GM18511 (cell line): Measurements from ENCODE around the gene LDLRAD4.
"Not testable (repeated sequence)": the region's sequence is repeated elsewhere in the genome, so short reads cannot be mapped to it uniquely, and the experiment has no call there.

Source experiments
- ATAC-seq: cut with Tn5 transposase; IDR thresholded peaks from one replicate; pipeline ENCODE4 v1.9.1; 2021; ENCODE audit warnings: mild to moderate bottlenecking, moderate library complexity; ENCODE audit not compliant: unreplicated experiment

The LDLRAD4 gene

DNA sequence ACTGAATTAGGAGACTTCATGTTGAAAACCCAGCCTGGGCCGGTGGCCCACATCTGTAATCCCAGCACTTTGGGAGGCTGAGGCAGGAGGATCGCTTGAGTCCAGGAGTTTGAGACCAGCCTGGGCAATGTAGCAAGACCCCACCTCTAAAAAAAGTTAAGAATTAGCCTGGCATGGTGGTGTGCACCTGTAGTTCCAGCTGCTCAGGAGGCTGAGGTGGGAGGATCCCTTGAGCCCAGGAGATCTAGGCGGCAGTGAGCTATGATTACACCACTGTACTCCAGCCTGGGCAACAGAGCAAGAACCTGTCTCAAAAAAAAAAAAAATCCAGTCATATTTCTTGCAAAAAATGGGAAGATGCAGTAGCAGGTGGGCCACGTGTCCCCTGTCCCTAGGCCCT lies 257.8 kb downstream of the LDLRAD4 start:
- not testable (repeated sequence) for ATAC-seq

DNA sequence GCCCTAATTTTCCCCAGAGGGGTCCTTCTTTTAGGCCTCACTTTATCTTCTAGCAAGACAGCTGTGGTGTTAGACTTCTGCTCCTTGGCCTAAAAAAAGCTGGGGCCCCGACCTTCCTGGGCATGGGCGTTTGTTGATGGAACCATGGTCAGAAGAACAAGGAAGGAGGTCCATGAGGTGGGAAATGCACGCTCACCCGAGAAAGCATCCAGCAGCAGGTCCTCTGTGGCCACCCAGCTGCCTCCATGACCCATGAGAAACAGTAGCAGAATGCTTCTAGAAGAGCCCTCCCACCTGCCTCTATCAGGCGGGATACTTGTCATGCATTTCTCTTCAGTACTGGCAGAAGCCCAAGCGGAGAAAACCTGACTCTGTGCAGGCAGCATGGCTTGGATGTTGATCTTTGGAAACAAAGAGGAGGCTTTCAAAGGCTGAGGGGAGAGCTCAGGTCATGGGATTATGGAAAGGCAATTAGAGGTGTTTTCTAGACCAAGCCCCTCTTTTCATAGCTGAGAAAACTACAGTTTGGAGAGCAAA lies 258.7 kb downstream of the LDLRAD4 start:
- no peak for ATAC-seq

DNA sequence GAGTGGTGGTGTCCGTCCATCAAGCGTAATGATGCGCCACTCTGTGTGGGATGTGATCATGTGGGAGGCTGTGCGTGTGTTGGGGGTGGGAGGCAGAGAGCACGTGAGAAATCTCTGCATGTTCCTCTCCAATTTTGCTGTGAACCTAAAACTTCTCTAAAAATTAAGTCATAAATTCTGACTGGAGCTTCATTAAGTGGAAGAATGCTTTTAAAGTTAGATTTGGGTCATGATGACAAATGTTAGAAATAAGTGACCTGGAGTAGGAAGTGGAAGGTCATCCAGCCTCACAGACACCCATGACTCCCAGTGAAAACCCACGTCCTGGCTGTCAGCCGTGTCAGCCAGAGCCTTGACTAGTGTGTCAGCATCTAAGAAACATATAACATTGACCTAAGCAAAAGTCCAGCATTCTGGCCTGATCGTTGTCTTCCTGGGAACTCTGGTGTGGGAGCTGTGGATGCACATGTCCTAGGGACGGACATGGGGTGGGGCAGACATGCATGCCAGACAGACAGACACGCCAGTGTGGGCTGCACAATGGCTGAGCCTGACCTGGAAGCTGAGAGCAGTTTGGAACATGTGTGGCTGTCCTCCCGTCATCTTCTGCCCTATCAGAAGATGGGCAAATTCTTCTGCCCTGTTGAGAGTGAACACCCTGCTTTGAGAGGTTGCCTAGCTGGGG lies 262.2 kb downstream of the LDLRAD4 start:
- no peak for ATAC-seq

DNA sequence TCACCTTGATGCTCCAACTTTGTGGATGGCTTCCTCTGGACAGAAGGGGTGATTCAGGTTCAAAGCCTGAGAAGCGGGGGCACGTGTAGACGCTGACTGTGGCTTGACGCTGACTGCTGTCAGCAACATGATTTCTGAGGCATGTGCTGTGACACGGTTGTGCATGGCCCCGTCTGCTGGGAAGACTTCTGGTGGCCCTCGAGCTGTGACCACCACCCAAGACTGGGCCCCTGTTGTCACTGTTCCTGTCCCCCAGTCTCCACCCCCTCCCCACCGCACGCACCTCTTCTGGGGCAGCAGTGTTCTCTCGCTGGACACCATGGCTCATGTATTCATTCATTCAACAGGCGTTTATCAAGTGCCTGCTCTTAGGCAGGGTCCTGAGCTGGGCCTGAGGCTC lies 262.8 kb downstream of the LDLRAD4 start:
- no peak for ATAC-seq

DNA sequence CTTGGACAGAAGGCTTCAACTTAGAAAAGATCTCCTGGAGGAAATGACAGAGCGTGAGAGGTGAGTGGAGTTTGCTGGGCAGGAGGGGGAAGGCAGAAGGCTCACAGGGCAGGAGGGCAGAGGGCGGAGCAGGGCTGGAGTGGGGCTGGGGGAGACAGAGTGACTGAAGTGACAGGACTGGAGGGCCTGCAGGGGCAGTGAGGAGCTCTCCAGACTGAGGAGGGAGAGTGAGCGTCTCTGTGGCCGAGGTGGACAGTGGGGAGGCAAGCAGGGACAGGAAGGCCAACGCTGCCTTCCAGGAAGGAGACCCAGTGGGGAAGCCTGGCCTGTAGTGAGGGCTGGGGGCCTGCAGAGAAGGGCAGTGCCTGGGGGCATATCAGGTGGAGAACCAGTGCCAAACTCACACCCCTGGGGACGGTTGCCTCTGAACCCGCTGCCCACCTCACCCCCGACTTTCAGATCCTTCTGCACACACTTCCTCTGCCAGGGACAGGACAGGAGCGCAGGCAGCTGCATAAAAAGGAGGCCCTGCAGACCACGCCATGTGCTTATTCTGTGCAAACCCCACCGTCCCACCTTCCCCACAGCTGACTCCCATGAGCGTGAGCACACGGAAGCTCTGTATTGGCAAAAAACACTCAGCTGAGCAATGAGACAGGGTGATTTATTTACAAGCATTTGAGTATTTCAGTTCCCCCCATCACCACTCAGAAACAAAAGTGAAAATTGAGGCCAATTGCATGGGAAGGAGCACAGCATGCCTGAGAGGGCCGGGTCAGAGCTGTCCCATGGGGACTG lies 263.5 kb downstream of the LDLRAD4 start:
- peak; percentile 96 for ATAC-seq

DNA sequence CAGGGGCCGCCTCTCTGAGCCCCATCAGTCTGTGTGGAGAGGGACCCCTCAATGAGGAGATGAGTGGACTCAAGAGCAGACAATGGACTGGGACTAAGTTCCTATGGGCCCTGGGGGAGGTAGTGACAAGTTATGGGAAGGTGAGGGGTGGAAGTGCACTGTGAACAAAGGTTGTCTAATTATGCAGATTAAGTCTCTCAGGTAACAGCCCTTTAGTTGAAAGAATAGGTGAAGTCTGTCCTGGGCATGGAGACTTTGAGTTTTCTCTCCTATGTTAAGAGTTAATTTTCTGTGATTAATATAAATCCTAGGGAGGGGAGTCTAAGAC lies 264.0 kb downstream of the LDLRAD4 start:
- no peak for ATAC-seq

DNA sequence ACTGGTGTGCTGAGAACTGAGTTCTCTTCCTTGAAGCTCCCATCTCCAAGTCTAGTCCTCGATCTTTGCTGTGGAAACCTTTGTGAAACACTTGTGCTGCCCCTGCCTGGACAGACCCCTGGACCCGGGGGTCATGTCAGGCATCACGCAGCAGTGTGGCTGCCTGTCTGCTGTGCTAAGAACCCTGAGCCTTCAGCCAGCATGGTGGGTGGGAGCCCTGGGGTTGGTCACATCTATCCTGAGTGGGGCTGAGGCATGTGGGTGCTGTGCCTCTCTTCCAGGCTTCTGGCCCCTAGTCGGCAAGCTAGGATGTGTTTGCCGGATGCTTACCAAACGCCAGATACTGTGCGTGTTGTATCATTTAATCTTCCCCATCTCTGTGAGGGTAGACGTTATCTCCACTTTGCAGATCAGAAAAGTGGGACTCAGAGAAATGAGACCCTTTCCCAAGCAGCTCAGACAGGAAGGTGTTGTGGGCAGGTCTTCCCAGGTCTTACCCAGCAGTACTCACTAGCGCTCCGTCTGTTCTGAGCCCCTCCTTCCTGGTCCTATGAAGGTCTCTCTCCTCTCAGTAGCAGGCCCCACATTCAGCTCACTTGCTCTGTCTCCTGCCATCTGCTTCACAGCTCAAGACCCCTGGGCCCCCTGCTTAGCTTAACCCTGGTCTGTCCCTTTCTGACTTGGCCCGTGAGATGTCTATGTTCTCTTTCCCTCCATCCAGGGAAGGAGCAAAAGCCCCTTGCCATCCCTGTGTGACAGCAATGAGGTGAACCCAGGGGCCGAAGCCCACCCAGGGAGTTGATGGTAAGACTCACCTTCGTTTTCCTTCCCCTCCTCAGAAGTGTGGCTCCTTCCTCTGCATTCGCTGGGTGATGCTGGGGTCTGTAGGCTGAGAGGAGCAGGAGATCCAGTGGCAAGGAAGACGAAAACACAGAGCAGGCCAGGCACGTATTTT lies 265.0 kb downstream of the LDLRAD4 start:
- no peak for ATAC-seq

DNA sequence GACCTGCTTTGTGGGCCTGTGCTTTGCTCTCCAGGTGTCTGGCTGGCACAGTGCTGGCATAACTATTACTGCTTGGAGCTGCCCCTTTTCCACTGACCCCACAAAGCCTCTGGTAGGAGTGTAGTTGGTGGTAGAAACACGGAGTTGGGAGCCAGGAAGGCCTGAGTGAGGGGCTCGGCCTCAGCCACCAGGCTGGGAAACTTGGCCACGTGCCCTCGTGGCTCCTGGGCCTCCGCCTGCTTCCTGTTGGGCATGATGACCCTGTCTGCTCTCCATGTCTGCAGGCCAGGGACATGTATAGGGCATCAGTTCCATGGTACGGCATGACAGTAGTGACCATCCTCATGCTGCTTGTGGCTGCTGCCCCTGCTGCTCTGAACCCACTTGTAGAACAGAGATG lies 266.6 kb downstream of the LDLRAD4 start:
- ATAC-seq: no peak

DNA sequence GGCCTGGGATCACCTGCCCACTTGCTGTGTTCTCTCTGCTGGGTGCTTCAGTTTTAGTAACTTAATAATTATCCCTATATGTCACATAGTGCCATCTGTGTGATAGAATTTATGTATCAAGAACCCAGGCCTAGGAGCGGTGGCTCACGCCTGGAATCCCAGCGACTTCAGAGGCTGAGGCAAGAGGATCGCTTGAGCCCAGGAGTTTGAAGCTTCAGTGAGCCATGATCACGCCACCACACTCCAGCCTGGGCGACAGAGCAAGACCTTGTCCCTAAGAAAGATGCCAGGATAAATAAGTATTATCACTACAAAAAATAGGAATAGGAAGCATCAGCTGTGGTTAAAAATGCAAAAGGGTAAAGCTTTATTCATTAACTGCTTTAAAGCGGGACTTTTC lies 267.0 kb downstream of the LDLRAD4 start:
- ATAC-seq: no peak

DNA sequence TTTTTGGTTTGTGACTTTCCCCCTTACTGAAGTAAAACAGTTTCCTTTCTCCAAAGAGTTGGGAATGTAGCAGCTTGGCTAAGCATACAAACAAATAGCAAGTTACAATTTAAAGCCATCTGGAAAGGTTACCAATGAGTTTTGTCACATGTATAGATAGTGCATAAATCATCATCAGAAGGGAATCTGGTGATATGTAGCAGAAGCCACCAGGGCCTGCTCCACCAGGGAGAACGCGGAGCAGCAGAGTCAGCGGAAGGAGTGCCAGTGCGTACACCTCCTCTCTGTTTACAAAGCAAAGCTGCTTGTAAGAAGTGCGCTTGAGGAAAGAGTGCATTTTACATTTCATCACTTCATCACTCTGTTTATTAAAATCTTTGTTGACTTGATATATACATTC lies 267.7 kb downstream of the LDLRAD4 start:
- no peak for ATAC-seq

DNA sequence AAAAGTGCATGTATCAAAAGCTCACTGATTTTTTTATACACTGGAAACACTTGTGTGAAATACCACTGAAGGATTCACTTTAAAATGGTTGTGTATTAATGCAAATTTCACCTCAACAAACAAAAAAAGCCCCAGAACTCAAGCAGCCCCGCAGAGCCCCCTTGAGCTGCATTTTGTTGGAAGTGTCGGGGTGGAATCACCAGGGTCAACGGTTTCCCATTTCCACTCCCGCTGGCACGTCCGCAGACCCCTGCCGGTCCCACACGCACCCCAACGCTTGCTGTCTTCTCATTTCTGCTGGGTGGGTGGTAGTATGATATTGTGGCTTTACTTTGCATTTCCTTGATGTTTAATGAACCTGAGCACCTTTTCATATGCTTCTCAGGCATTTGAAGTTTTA lies 268.1 kb downstream of the LDLRAD4 start:
- ATAC-seq: no peak

DNA sequence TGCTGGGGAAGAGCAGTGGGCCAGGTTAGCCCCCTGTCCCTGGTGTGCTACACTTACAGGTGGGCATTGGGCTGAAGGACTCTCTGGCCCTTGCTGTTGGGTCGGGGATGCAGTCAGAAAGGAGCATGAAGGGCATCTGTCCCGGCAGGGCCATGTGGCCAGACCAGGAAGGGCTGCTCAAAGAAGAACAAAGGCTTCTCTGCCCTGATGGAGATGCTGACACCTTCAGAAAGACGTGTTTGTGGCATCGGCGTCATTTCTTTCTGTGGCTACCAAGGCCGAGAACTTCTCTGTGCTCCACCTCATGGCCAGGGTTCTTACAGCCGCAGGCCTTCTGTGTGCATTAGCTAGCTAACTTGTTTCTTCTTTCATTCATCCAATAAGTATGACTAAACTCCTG lies 268.7 kb downstream of the LDLRAD4 start:
- no peak for ATAC-seq

DNA sequence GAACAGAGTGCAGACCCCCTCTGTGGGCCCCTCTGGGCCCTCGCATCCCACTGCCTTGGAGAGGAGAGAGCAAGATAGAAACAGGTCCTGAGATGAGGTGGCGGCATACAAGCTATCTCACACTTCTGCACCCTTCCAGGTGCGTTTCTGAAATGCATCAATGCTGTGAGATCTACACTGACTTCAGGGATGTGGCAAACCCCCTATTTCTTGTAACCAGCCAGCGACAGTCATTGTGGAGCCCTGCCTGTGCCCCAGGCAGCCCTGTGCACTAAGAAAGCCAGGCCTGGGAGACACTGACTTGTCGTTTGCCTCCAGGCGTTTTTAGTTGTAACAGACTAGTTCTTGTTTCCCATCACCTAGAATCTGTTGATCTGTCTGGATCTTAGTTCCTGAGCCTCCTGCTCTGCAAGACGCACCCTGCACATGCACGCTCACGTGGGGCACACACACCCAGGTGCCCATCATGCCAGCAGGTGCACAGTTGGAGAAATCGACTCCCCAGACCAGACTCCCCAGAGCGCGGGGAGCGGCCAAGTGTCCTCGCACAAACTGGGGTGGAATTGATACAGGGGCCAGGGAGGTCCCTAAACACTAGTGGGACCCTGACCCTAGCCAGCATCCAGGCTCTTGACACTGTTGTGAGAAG lies 269.8 kb downstream of the LDLRAD4 start:
- ATAC-seq: no peak

DNA sequence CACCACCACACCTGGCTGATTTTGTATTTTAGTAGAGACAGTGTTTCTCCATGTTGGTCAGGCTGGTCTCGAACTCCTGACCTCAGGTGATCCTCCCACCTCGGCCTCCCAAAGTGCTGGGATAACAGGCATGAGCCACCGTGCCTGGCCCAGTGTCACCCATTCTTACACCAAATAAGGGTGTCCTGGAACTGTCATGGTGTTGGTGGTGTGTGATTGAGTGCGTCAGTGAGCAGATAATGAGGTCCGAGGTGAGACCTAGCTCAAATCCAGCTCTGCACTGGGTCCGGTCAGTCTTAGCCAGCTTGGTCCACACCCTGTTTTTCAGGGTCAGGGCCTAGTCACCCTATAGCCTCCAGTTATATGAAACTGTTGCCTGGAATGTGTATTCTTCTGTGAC lies 270.7 kb downstream of the LDLRAD4 start:
- ATAC-seq: not testable (repeated sequence)

DNA sequence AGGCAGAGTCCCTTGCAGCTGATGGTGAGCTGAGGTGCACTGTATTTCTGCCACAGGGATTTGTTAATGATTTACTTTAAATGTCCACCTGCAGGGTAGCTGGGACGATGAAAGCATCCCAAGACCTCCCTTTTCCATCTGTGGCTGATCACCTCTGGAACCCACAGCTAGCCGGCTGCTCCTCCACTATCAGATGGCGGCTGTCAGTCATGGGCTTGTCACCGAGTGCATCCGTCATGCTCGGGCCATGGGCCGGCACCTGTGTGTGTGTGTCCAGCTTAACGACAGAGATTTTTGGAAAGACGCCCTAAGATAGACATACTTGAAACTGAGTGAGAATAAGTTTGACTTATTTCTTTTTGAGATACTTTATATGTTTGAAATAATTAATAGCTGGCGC lies 272.6 kb downstream of the LDLRAD4 start:
- ATAC-seq: no peak

DNA sequence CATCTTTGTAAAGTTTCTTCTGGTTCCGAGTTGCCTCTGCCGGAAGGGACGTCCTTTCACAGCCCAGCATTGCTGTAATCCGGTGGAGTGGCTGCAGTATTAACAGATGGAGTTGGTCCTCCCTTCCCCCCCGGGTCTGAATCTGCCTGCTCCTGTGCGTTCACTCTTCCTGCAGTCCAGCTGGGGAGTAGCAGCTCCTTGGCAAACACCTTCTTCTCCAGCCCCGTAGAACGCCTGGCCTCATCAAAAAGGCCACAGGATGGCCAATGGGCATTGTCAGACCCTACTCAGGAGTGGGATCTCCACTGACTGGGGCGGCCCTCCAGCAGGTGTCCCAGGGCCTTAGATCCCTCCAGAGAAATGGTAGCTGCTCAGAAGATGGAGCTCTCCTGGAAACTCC lies 273.8 kb downstream of the LDLRAD4 start:
- no peak for ATAC-seq

DNA sequence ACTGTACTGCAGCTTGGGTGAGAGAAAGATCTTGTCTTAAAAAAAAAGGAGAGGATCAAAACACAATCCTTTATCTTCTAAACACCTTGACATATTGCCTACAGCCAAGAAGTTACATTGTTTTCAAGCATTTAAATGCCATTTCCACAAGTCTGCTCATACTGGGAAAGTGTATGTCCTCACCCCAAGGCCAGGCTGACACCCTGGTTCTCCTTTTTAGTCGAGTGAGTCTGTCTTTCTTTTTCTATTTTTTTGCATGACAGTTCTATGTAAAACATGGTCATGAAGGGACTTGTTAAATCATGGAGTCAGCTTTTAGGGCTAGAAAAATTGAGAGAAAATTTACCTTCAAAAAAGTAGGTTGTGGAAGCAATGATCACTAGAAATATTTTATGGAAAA lies 274.5 kb downstream of the LDLRAD4 start:
- no peak for ATAC-seq

DNA sequence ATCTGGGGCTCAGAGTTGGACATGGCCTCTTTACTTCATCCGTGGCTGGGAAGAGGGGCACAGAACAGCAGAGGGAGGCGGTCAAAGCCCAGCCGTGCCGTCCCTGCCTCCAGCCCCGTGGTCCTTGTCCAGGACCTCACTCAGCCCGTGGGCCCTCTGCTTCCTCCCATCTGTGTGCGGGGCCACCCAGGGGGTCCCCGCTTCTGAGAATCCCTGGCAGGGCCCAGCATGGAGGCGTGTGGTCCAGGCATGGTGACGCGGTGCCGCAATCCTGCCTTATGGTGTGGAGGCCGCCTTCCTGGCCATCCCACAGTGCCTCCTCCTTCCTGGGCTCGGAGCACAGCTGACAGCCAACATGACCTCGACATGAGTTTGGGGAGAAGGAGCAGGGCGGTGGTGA lies 275.2 kb downstream of the LDLRAD4 start:
- ATAC-seq: no peak

DNA sequence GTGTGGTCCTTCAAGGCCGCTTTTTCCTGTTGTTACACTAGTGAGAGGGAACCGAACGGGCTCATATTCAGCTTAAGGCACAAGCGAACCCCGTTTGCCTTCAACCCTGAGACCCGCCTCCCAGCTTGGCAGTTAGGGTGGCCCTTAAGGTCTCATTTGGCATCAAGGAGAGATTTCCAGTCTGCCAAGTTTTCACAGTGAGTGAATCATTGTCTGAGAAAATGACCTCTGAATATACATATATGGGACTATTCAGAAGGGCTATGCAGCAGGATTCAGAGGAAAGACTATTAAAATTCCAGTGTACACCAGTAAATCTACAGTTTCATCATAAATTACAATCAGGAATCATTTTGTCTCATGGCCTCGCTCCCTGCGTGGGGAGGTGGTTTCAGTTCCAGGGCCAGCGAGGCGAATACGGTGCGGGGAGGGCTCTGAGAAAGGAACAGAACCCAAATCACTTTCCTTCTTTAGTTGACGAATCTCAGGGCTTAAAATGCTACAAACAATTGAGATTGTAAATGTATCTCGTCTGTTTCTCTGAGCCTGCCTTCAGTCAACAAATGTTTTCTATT lies 276.4 kb downstream of the LDLRAD4 start:
- ATAC-seq: no peak

DNA sequence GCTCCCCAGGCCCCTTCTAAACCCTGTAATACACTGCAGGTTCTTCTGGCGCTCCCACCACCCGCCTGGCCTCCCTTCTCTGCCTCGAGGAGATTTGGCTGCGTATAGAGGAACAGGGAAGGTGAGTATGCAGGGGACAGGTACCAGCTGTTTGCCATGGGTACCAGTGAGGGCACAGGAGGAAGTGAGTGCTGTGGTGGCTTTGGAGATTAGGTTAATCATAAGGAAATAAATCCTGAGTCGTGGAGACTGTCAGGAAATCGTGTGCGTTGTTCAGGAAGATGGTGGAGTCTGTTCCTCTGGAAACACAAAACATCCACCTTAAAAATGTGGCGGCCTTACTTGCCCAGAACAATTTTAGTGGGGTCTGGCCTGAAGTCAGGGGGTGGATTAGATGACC lies 277.4 kb downstream of the LDLRAD4 start:
- no peak for ATAC-seq
